ENCODE measurements around the gene RBM24.

The RBM24 gene

GRCh38 chr6:17281100-17281496, at the start of gene RBM24:
Gene RBM24 (plus strand): TSS chr6:17281361. CDS start chr6:17281582, 221 bp downstream.
- DNase-seq: no peak

GRCh38 chr6:17233531-17233930, 47.6 kb upstream of the RBM24 start:
- no peak for DNase-seq

- DNase-seq: no peak
These were observed 43.9 kb upstream of the RBM24 start for GRCh38 chr6:17237246-17237645.

GRCh38 chr6:17239260-17239659, 41.9 kb upstream of the RBM24 start:
- no peak for DNase-seq

- no peak for DNase-seq
These were observed 40.2 kb upstream of the RBM24 start for GRCh38 chr6:17240803-17241500.

GRCh38 chr6:17242087-17242486, 39.1 kb upstream of the RBM24 start:
- no peak for DNase-seq

- DNase-seq: no peak
These were observed 30.9 kb upstream of the RBM24 start for GRCh38 chr6:17250237-17250636.

- DNase-seq: no peak
These were observed 29.2 kb upstream of the RBM24 start for GRCh38 chr6:17251953-17252352.

- no peak for DNase-seq
These were observed 22.4 kb upstream of the RBM24 start for GRCh38 chr6:17258749-17259148.

GRCh38 chr6:17265570-17265969, 15.6 kb upstream of the RBM24 start:
- DNase-seq: no peak

- DNase-seq: no peak
These were observed 13.6 kb upstream of the RBM24 start for GRCh38 chr6:17267566-17267965.

- DNase-seq: no peak
These were observed 13.0 kb upstream of the RBM24 start for GRCh38 chr6:17268114-17268513.

GRCh38 chr6:17269840-17270239, 11.3 kb upstream of the RBM24 start:
- no peak for DNase-seq

GRCh38 chr6:17271628-17272027, 9.5 kb upstream of the RBM24 start:
- DNase-seq: no peak

- DNase-seq: no peak
These were observed 4.4 kb upstream of the RBM24 start for GRCh38 chr6:17276766-17277165.

- DNase-seq: no peak
These were observed 3.9 kb upstream of the RBM24 start for GRCh38 chr6:17277256-17277655.

- DNase-seq: no peak
These were observed 2.7 kb upstream of the RBM24 start for GRCh38 chr6:17278289-17279063.

- no peak for DNase-seq
These were observed 1.0 kb upstream of the RBM24 start for GRCh38 chr6:17280138-17280537.

- no peak for DNase-seq
These were observed 540 bp upstream of the RBM24 start for GRCh38 chr6:17280552-17281090.

GRCh38 chr6:17281497-17282481, 628 bp downstream of the RBM24 start:
- no peak for DNase-seq

GRCh38 chr6:17283074-17283473, 1.9 kb downstream of the RBM24 start:
- DNase-seq: no peak

- no peak for DNase-seq
These were observed 8.5 kb downstream of the RBM24 start for GRCh38 chr6:17289630-17290061.

- DNase-seq: no peak
These were observed 10.6 kb downstream of the RBM24 start for GRCh38 chr6:17291778-17292177.
